GM18873 (cell line): ENCODE measurements around the gene TLR7.
A peak's percentile ranks its signal among the peaks of the same experiment; 100 is the strongest.

Source experiments
- ATAC-seq: cut with Tn5 transposase; IDR thresholded peaks from one replicate; pipeline ENCODE4 v1.9.1; 2021; ENCODE audit warnings: mild to moderate bottlenecking, moderate library complexity, moderate number of reproducible peaks; ENCODE audit not compliant: unreplicated experiment, low FRiP score

TLR7 gene

GRCh38 chrX:12887767-12888166 lies 20.9 kb downstream of the TLR7 start:
- no peak for ATAC-seq

GRCh38 chrX:12890467-12890866 lies 23.6 kb downstream of the TLR7 start:
- peak; percentile 56 for ATAC-seq

GRCh38 chrX:12891171-12891570 lies 24.3 kb downstream of the TLR7 start:
- ATAC-seq: no peak

GRCh38 chrX:12891915-12892506 lies 25.1 kb downstream of the TLR7 start:
- peak; percentile 53 for ATAC-seq

- no peak for ATAC-seq
These were observed 25.8 kb downstream of the TLR7 start for GRCh38 chrX:12892716-12893115.

- no peak for ATAC-seq
These were observed 27.5 kb downstream of the TLR7 start for GRCh38 chrX:12894074-12895030.

- ATAC-seq: no peak
These were observed 29.0 kb downstream of the TLR7 start for GRCh38 chrX:12895866-12896265.

- no peak for ATAC-seq
These were observed 30.1 kb downstream of the TLR7 start for GRCh38 chrX:12896935-12897334.

GRCh38 chrX:12898073-12898472 lies 31.2 kb downstream of the TLR7 start:
- no peak for ATAC-seq

GRCh38 chrX:12899506-12899905 lies 32.6 kb downstream of the TLR7 start:
- no peak for ATAC-seq

GRCh38 chrX:12901486-12901885 lies 34.6 kb downstream of the TLR7 start:
- peak; percentile 48 for ATAC-seq

GRCh38 chrX:12903646-12904045 lies 36.8 kb downstream of the TLR7 start:
- no peak for ATAC-seq

- no peak for ATAC-seq
These were observed 39.3 kb downstream of the TLR7 start, which contains the start of gene TLR8 for GRCh38 chrX:12906046-12906761. Gene TLR8 (plus strand): TSS chrX:12906620. CDS start chrX:12906707, 87 bp downstream.

- ATAC-seq: no peak
These were observed 43.7 kb downstream of the TLR7 start for GRCh38 chrX:12910423-12911121.

- ATAC-seq: no peak
These were observed 44.2 kb downstream of the TLR7 start for GRCh38 chrX:12911122-12911470.

- no peak for ATAC-seq
These were observed 46.1 kb downstream of the TLR7 start for GRCh38 chrX:12912791-12913482.

- no peak for ATAC-seq
These were observed 50.9 kb downstream of the TLR7 start for GRCh38 chrX:12917753-12918152.

GRCh38 chrX:12919051-12919450 lies 52.2 kb downstream of the TLR7 start:
- no peak for ATAC-seq

GRCh38 chrX:12919620-12920019 lies 52.7 kb downstream of the TLR7 start:
- ATAC-seq: no peak

- no peak for ATAC-seq
These were observed 54.1 kb downstream of the TLR7 start for GRCh38 chrX:12920990-12921389.
